Activated T-helper 1 cell treated with anti-CD3 and anti-CD28 coated beads, Interleukin-2, amount 50 U/mL, for 16 hours (primary cell): ENCODE measurements around the gene CAPN11.
A peak's percentile ranks its signal among the peaks of the same experiment; 100 is the strongest.

Experiments
- DNase-seq, 2 donors: peaks; one replicate each; pipeline ENCODE4 v3.0.0-alpha.2; 2020; ENCODE audit warnings: low read depth in 1 of 2, low spot score in 1 of 2

CAPN11 gene

GRCh38 chr6:44154067-44154466 is 4.6 kb upstream of the CAPN11 start:
- DNase-seq = no peak

GRCh38 chr6:44156494-44157151 is 2.0 kb upstream of the CAPN11 start:
- no peak for DNase-seq

- DNase-seq = no peak
Observed at GRCh38 chr6:44157152-44157521, 1.5 kb upstream of the CAPN11 start.

GRCh38 chr6:44161997-44162338 is 3.3 kb downstream of the CAPN11 start:
- no peak for DNase-seq

- no peak for DNase-seq
Observed at GRCh38 chr6:44162876-44163625, 4.4 kb downstream of the CAPN11 start.

- no peak for DNase-seq
Observed at GRCh38 chr6:44166116-44166515, 7.5 kb downstream of the CAPN11 start.

- no peak for DNase-seq
Observed at GRCh38 chr6:44166591-44167184, 8.1 kb downstream of the CAPN11 start.

GRCh38 chr6:44167567-44167966 is 8.9 kb downstream of the CAPN11 start:
- no peak for DNase-seq

- DNase-seq = no peak
Observed at GRCh38 chr6:44169154-44169553, 10.5 kb downstream of the CAPN11 start.

GRCh38 chr6:44169886-44170570 is 11.4 kb downstream of the CAPN11 start:
- DNase-seq = no peak

- DNase-seq = no peak
Observed at GRCh38 chr6:44171899-44172546, 13.4 kb downstream of the CAPN11 start.

- peak; percentile 55 to 61 for DNase-seq
Observed at GRCh38 chr6:44172731-44173500, 14.3 kb downstream of the CAPN11 start.

GRCh38 chr6:44176130-44176761 is 17.6 kb downstream of the CAPN11 start:
- no peak for DNase-seq

GRCh38 chr6:44176762-44177509 is 18.3 kb downstream of the CAPN11 start:
- no peak for DNase-seq

GRCh38 chr6:44177691-44178423 is 19.2 kb downstream of the CAPN11 start:
- DNase-seq = no peak

GRCh38 chr6:44178424-44179071 is 19.9 kb downstream of the CAPN11 start:
- no peak for DNase-seq

- no peak for DNase-seq
Observed at GRCh38 chr6:44179072-44179536, 20.5 kb downstream of the CAPN11 start.

- DNase-seq = no peak
Observed at GRCh38 chr6:44179648-44180047, 21.0 kb downstream of the CAPN11 start.
